ENCODE data around the gene WIF1. TPM values are rescaled to one million over a fixed set of nuclear protein-coding genes. Genes with fewer than 3 reads are reported as not detected.
A peak's percentile ranks its signal among the peaks of the same experiment; 100 is the strongest.

The WIF1 gene
- total RNA-seq, 1 donor from 2014 or later: not detected

- DNase-seq (no peak), ATAC-seq (ENCODE audit: low read depth) (no peak)
- TF ChIP-seq CTCF (IDR thresholded peaks at IDR 0.05): no peak
- H3K36me3 Mint-ChIP-seq (ENCODE audit: low read depth): peaks cover 9% of the 10 kb centered on the region
- H3K9me3 Mint-ChIP-seq: no peaks in the 10 kb centered on the region
- peaks cover 7% of the 10 kb centered on the region for H3K4me1 Mint-ChIP-seq
- intact Hi-C loops (cut with micrococcal nuclease): loop anchor here (10.0 kb wide), 1 partner anchor 1500 kb away; no protein-coding TSS in a partner anchor
- H3K27me3 Mint-ChIP-seq: peaks cover 2% of the 10 kb centered on the region
- ChIA-PET CTCF (no interaction called here), POLR2A (no interaction called here)
- no peak overlapping the region for H3K27ac Mint-ChIP-seq
- H3K4me3 Mint-ChIP-seq: no peak overlapping the region
Measured at GRCh38 chr12:65164774-65165173, 43.7 kb upstream of the WIF1 start.

GRCh38 chr12:65164244-65164643 is 43.1 kb upstream of the WIF1 start:
- TF ChIP-seq CTCF (IDR thresholded peaks at IDR 0.05): no peak
- intact Hi-C loops (cut with micrococcal nuclease): loop anchor here (10.0 kb wide), 1 partner anchor 1501 kb away; no protein-coding TSS in a partner anchor
- CTCF ChIA-PET: no interaction called here
- peaks cover 5% of the 10 kb centered on the region for H3K36me3 Mint-ChIP-seq (ENCODE audit: low read depth)
- DNase-seq: no peak
- peaks cover 6% of the 10 kb centered on the region for H3K4me1 Mint-ChIP-seq
- H3K27ac Mint-ChIP-seq: no peak overlapping the region
- POLR2A ChIA-PET: no interaction called here
- no peak overlapping the region for H3K4me3 Mint-ChIP-seq
- no peaks in the 10 kb centered on the region for H3K9me3 Mint-ChIP-seq
- H3K27me3 Mint-ChIP-seq: peaks cover 2% of the 10 kb centered on the region
- no peak for ATAC-seq (ENCODE audit: low read depth)

- no peak for ATAC-seq (ENCODE audit: low read depth)
- no peak overlapping the region for H3K4me3 Mint-ChIP-seq
Measured at GRCh38 chr12:65162609-65163008, 41.5 kb upstream of the WIF1 start.

GRCh38 chr12:65157091-65157490 is 36.0 kb upstream of the WIF1 start:
- ChIA-PET CTCF (interaction anchor here (0.7 to 1.1 kb wide), 2 partner anchors 11 to 12 kb away, joined by 3 to 5 read pairs; partner anchors contain the start of gene LEMD3), POLR2A (interaction anchor here (3.8 kb wide), 1 partner anchor 12 kb away, joined by 44 read pairs; the partner anchor contains the start of gene LEMD3)
- Mint-ChIP-seq H3K27ac (peak overlapping the region; percentile 71), H3K4me1 (peaks cover 14% of the 10 kb centered on the region), H3K4me3 (no peak overlapping the region), H3K27me3 (peaks cover 2% of the 10 kb centered on the region), H3K36me3 (ENCODE audit: low read depth) (no peaks in the 10 kb centered on the region), H3K9me3 (no peaks in the 10 kb centered on the region)
- intact Hi-C loops (cut with micrococcal nuclease): no loop called here
- DNase-seq: no peak
- ATAC-seq (ENCODE audit: low read depth): no peak
- TF ChIP-seq CTCF (IDR thresholded peaks at IDR 0.05): no peak

More at GRCh38 chr12:65162609-65163008, 41.5 kb upstream of the WIF1 start:
- Mint-ChIP-seq H3K4me1 (no peaks in the 10 kb centered on the region), H3K27ac (no peak overlapping the region), H3K36me3 (ENCODE audit: low read depth) (no peaks in the 10 kb centered on the region), H3K27me3 (peaks cover 2% of the 10 kb centered on the region), H3K9me3 (no peaks in the 10 kb centered on the region)
- intact Hi-C loops (cut with micrococcal nuclease): loop anchor here (10.0 kb wide), 1 partner anchor 1502 kb away; no protein-coding TSS in a partner anchor
- no peak for DNase-seq
- ChIA-PET POLR2A (no interaction called here), CTCF (no interaction called here)
- no peak for TF ChIP-seq CTCF (IDR thresholded peaks at IDR 0.05)

GRCh38 chr12:65156366-65156841 is 35.3 kb upstream of the WIF1 start:
- Mint-ChIP-seq H3K4me3 (peak overlapping the region; percentile 54), H3K27ac (peak overlapping the region; percentile 71), H3K27me3 (peaks cover 2% of the 10 kb centered on the region), H3K9me3 (no peaks in the 10 kb centered on the region), H3K36me3 (ENCODE audit: low read depth) (no peaks in the 10 kb centered on the region), H3K4me1 (peaks cover 14% of the 10 kb centered on the region)
- intact Hi-C loops (cut with micrococcal nuclease): loop anchor here (1.0 kb wide), 1 partner anchor 13 kb away; the partner anchor contains the start of gene LEMD3
- DNase-seq (no peak), ATAC-seq (ENCODE audit: low read depth) (peak; percentile 76)
- POLR2A ChIA-PET: interaction anchor here (3.8 kb wide), 1 partner anchor 13 kb away, joined by 44 read pairs; the partner anchor contains the start of gene LEMD3
- CTCF ChIA-PET: interaction anchor here (0.6 to 1.1 kb wide), 3 partner anchors 12 to 38 kb away, joined by 3 to 5 read pairs (median 4); partner anchors contain the start of gene LEMD3
- no peak for TF ChIP-seq CTCF (IDR thresholded peaks at IDR 0.05)
